Activated effector memory CD4-positive, alpha-beta T cell treated with anti-CD3 and anti-CD28 coated beads, Interleukin-2, amount 50 U/mL, for 16 hours (primary cell): Measurements from ENCODE around the gene GPR21.

Source experiments
- DNase-seq: peaks from one replicate; pipeline ENCODE4 v3.0.0-alpha.2; 2020

GPR21 gene

GRCh38 chr9:123034881-123035510, 1.5 kb downstream of the GPR21 start:
- DNase-seq, result no peak

GRCh38 chr9:123035791-123036190, 2.3 kb downstream of the GPR21 start:
- no peak for DNase-seq

GRCh38 chr9:123036893-123037545, 3.6 kb downstream of the GPR21 start:
- no peak for DNase-seq

- DNase-seq, result no peak
Observed at GRCh38 chr9:123039617-123040219, 6.3 kb downstream of the GPR21 start.

- no peak for DNase-seq
Observed at GRCh38 chr9:123040801-123041200, 7.3 kb downstream of the GPR21 start.

- no peak for DNase-seq
Observed at GRCh38 chr9:123041489-123041888, 8.0 kb downstream of the GPR21 start.

GRCh38 chr9:123043081-123043939, 9.8 kb downstream of the GPR21 start:
- DNase-seq, result no peak

GRCh38 chr9:123044586-123044985, 11.1 kb downstream of the GPR21 start:
- DNase-seq, result no peak

- no peak for DNase-seq
Observed at GRCh38 chr9:123046406-123047195, 13.1 kb downstream of the GPR21 start.

GRCh38 chr9:123048748-123049147, 15.3 kb downstream of the GPR21 start:
- DNase-seq, result no peak

- no peak for DNase-seq
Observed at GRCh38 chr9:123049589-123050222, 16.2 kb downstream of the GPR21 start.

- DNase-seq, result no peak
Observed at GRCh38 chr9:123053046-123053445, 19.6 kb downstream of the GPR21 start.

GRCh38 chr9:123053711-123054110, 20.2 kb downstream of the GPR21 start:
- no peak for DNase-seq

- no peak for DNase-seq
Observed at GRCh38 chr9:123058834-123059233, 25.4 kb downstream of the GPR21 start.

GRCh38 chr9:123059472-123060220, 26.2 kb downstream of the GPR21 start:
- no peak for DNase-seq

- DNase-seq, result no peak
Observed at GRCh38 chr9:123061216-123061615, 27.7 kb downstream of the GPR21 start.

- DNase-seq, result no peak
Observed at GRCh38 chr9:123062351-123063176, 29.1 kb downstream of the GPR21 start.

GRCh38 chr9:123063177-123063598, 29.7 kb downstream of the GPR21 start:
- no peak for DNase-seq

- no peak for DNase-seq
Observed at GRCh38 chr9:123063896-123064295, 30.4 kb downstream of the GPR21 start.

GRCh38 chr9:123064716-123065115, 31.2 kb downstream of the GPR21 start:
- DNase-seq, result no peak
